Endometrial microvascular endothelial cells (primary cell): Measurements from ENCODE around the gene EXTL2. TPM values are rescaled to one million over a fixed set of nuclear protein-coding genes. Genes with fewer than 3 reads are reported as not detected.

Experiments
- in situ Hi-C: cut with HindIII; loops from 2 replicates; pipeline ENCODE4 v1.10.0; 2017; ENCODE audit warnings: low sequenced_read_pairs, low pct_unique_long_range_greater_than_20kb; ENCODE audit errors: inconsistent ontology term
- total RNA-seq: library from RNA; depleted of rRNA; stranded (reverse); fragments of >200 nt; gene quantifications from one replicate; pipeline ENCODE4 v1.2.3, GENCODE V29; 2015; ENCODE audit errors: inconsistent ontology term

The EXTL2 gene, protein sequence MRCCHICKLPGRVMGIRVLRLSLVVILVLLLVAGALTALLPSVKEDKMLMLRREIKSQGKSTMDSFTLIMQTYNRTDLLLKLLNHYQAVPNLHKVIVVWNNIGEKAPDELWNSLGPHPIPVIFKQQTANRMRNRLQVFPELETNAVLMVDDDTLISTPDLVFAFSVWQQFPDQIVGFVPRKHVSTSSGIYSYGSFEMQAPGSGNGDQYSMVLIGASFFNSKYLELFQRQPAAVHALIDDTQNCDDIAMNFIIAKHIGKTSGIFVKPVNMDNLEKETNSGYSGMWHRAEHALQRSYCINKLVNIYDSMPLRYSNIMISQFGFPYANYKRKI
- total RNA-seq = 23.4 TPM

DNA sequence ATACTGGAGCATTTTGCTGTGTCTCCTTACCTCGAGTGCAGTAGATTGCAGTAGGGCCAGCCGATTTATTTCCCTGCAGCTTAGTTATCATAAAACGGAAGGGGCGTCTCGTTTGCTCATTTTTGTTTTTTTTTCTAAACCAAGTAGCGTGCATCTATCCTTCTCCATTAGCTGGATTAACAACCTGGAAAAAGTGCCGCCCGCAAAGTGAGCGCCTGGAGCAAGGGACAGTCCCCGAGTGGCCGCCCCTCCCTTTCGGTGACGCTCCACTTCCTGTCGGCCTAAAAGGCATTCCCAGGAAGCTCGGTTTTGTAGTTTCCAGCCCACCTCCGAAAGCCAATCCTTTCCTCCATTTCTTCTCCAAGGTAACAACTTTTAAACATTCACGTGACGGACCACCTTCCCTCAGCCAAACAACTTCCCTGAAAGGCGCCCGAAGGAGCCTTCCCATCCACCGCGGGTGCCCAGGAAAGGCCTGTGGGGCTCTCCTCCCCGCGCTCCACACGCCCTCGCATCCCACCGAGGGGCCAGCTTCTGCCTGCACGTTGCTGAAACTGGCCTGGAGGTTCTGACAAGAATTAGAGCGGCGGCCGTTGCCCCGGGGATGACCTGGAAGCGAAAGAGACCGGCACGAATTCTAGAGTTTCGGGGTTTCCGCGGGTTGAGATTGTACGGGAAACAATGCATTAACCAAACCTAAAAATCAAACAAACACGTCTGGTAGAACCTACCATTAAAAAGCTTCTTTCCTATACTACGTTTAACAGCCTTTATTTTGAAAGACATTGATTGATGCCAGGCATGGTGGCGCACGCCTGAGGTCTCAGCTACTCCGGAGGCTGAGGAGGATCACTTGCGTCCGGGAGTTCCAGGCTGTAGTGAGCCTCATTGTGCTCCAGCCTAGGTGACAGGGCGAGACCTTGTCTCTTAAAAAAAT lies at the start of gene EXTL2:
EXTL2 (minus strand) TSS at position 240 of the 937 bp plus-strand sequence. CDS start 6,085 bp downstream, outside the sequence.
- in situ Hi-C loops = no loop called here

DNA sequence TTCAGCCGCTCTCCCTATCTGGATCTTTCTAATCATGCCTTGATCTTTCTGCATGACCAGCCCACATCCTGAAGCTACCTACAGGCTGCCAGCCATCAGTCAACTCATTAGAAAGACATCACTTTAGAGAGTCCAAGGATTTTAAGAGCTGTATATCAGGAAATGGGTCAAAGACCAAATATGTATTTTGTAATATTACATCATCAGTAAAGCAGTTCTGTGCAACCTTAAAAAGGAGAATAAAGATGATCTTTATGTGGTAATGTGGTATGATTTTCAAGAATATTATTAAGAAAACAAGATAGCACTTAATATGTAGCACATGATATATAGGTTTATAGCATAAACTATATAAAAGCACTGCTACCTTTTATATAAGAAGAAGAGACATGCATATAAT lies 48.9 kb upstream of the EXTL2 start:
- in situ Hi-C loops = loop anchor here (25.0 kb wide), 1 partner anchor 194 kb away; no protein-coding TSS in a partner anchor

DNA sequence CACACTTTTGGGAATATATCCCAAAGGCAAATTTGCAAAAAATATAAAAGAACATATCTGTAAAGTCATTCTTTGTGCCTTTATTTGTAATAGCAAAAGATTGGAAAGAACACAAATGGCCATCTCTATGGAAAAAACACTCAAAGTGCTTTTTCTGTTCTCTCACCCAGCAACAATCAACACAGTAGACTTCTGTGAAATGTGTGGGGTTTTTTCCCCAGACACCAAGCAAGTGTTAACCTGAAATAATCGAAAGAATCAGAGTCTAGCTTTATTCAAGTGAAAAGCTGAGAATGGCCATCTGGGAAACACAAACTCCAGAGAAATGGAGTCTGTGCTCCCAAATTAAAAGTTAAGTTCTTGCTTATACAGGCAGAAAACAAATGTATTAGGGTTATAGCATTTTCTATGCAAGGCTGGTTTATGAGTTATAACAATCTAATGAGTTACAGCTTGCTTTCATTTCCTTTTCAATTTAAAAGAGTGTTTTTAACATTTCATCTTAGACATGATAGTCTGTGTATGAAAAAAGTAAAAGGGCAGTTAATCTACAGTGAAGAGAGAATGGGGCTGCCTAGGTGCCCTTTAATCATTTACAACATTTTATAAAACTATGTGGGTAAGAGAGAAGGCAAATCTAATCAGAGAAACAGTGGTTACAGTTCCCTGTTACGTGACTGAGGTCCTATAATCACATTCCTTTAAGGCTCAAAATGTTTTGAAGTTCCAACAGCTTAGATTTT lies 47.8 kb upstream of the EXTL2 start:
- in situ Hi-C loops = loop anchor here (25.0 kb wide), 1 partner anchor 195 kb away; no protein-coding TSS in a partner anchor

GRCh38 chr1:100941580-100942216 lies 47.1 kb upstream of the EXTL2 start:
- in situ Hi-C loops = loop anchor here (25.0 kb wide), 1 partner anchor 196 kb away; no protein-coding TSS in a partner anchor

DNA sequence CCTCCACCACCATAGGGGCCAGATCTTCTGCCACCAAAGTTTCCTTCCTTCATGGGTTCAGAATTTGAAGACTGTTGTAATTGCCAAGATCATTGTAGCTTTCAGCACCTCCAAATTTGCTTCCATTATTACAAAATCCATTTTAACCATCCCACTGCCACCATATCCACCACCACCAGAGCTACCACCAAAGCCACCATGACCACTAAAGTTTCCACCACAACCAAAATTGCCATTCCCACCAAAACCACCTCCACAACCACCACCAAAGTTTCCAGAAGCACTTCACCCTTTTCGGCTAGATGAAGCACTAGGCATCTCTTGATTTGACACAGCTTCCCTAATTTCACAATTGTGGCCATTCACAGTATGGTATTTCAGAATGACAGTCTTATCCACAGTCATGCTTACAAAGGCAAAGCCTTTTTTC lies 46.5 kb upstream of the EXTL2 start:
- in situ Hi-C loops = loop anchor here (25.0 kb wide), 1 partner anchor 196 kb away; no protein-coding TSS in a partner anchor

DNA sequence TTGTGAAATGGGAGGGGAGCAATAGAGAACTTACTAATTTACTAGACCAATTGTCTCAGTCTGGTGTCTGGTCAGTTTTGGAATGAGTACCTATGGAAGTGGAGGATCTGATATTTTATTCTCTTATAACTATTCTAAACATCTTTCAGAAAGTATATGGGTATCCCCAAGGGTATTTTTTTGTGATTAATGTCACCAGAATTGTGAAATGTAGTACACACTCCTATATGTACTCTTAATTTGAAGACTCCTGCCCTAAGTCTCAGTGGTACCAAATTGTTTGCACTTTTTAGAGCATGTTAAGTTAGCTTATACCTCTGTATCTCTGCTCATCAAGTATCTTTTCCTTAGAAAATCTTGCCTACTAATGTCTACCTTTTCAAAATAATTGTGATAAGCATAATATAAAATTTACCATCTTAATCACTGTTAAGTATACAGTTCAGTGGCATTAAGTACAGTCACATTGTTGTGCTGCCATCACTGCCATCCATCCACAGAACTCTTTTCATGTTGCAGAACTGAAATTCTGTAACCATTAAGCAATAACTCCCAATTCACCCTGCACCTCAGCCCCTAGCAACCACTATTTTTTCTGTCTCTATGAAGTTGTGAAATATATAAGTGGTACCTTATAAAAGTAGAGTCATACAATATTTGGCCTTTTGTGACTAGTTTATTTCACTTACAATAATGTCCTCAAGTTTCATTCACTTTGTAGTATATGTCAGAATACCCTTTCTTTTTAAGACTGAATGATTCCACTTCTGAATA lies 41.7 kb upstream of the EXTL2 start:
- in situ Hi-C loops = loop anchor here (25.0 kb wide), 1 partner anchor 201 kb away; no protein-coding TSS in a partner anchor

DNA sequence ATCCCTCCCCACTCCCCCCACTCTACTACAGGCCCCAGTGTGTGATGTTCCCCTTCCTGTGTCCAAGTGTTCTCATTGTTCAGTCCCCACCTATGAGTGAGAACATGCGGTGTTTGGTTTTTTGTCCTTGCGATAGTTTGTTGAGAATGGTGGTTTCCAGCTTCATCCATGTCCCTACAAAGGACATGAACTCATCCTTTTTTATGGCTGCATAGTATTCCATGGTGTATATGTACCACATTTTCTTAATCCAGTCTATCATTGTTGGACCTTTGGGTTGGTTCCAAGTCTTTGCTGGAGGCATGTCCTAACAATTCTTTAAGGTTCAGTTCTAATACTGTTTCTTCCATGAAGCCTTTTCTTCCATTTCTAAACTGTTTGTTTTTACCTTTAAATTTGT lies 38.9 kb upstream of the EXTL2 start:
- in situ Hi-C loops = loop anchor here (25.0 kb wide), 1 partner anchor 204 kb away; no protein-coding TSS in a partner anchor

DNA sequence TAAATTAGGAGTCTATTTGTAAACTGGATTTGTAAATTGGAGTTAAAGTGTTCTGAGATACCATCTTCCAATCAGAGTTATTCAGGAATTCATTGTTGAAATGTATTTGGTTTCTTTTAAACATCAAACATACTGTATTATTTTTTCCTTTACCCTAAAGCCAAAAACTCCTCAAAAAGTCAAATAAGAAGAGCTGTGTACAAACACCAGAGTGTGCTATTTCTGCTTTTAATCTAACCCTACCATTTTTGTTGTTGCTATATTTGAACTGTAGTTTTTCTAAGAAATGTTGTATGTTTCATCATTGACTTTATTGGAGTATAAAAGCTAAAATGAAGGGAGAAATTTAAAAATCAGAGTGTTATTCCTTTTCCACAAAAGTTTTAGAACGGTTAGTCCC lies 37.1 kb upstream of the EXTL2 start:
- in situ Hi-C loops = loop anchor here (25.0 kb wide), 1 partner anchor 206 kb away; no protein-coding TSS in a partner anchor

DNA sequence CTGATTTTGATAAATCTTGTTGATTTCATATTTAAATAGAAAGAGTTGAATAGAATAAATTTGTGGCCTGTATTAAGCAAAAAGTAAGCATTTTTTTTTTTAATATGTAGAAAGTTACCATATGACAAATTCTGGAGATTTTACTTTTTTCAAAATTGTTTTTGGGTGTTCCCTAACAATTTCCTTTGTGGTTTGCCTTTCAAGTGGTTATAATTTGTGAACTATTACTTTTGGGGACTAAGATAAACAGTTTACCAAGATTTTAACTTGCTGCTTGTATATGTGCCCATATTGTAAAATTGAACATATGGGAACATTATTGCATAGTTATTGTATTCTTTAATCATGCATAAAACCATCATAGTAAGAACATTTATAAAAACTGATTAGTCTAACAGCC lies 35.9 kb upstream of the EXTL2 start:
- in situ Hi-C loops = loop anchor here (25.0 kb wide), 1 partner anchor 207 kb away; no protein-coding TSS in a partner anchor

- in situ Hi-C loops = loop anchor here (25.0 kb wide), 1 partner anchor 209 kb away; no protein-coding TSS in a partner anchor
Measured at GRCh38 chr1:100928128-100928527, 33.5 kb upstream of the EXTL2 start.

DNA sequence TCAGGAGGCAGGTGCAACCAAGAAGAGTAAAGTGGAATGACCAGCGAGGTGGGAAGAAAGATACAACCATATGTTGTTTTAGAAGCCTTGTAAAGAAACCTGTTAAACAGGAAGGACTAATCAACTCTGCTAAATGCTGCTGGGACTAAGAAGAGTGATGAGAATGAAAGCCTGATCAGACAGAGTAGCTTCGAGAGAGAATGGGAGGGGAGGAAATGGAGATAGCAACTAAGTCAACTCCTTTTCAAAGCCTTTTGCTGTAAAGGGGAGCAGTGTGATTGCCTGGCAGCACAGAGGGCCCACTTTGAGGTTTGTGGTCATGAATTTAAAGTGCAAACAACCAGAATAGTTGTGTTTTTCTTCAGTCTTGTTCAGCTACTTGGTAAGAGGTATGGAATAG lies 32.6 kb upstream of the EXTL2 start:
- in situ Hi-C loops = loop anchor here (25.0 kb wide), 1 partner anchor 210 kb away; no protein-coding TSS in a partner anchor

DNA sequence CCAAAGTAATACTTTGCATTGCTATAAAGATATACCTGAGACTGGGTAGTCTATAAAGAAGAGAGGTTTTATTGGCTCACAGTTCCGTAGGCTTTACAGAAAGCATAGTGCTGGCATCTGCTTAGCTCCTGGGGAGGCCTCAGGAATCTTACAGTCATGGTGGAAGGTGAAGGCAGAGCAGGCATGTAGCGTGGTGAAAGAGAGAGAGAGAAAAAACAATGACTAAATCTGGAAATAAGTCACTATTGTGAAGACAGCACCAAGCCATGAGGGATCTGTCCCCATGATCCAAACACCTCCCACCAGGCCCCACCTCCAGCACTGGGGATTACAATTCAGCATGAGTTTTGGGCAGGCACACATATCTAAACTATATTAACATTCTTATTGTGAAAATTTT lies 31.6 kb upstream of the EXTL2 start:
- in situ Hi-C loops = loop anchor here (25.0 kb wide), 1 partner anchor 211 kb away; no protein-coding TSS in a partner anchor

- in situ Hi-C loops = loop anchor here (25.0 kb wide), 1 partner anchor 212 kb away; no protein-coding TSS in a partner anchor
Measured at GRCh38 chr1:100924991-100925390, 30.3 kb upstream of the EXTL2 start.

- in situ Hi-C loops = no loop called here
Measured at GRCh38 chr1:100924212-100924611, 29.6 kb upstream of the EXTL2 start.

- in situ Hi-C loops = no loop called here
Measured at GRCh38 chr1:100921110-100921706, 26.6 kb upstream of the EXTL2 start.

- in situ Hi-C loops = no loop called here
Measured at GRCh38 chr1:100912019-100912418, 17.4 kb upstream of the EXTL2 start.

GRCh38 chr1:100909018-100909417 lies 14.4 kb upstream of the EXTL2 start:
- in situ Hi-C loops = no loop called here
